GM23338 (cell line): ENCODE data around the gene KCNA3. TPM values are rescaled to one million over a fixed set of nuclear protein-coding genes. Genes with fewer than 3 reads are reported as not detected.

Source experiments
- ATAC-seq: fragments of 200-7000 bp; cut with Tn5 transposase; 3 replicates; pipeline ENCODE4 v1.9.1; 2020
- DNase-seq: peaks from one replicate; pipeline ENCODE4 v3.0.0-alpha.2; 2015; ENCODE audit warnings: low spot score
- H2AFZ ChIP-seq: fragments of 200-600 bp; sonication (generic); 2 replicates; pipeline ENCODE4 v1.8.0; 2016; ENCODE audit warnings: antibody characterized with exemption, mild to moderate bottlenecking, moderate library complexity
- H3F3A ChIP-seq: fragments of 200-600 bp; sonication (generic); replicated peaks from 2 replicates; pipeline ENCODE4 v1.8.0; 2017; ENCODE audit warnings: antibody characterized with exemption, mixed run types, low read depth
- H3K27ac ChIP-seq: fragments of 200-600 bp; sonication (generic); 2 replicates; pipeline ENCODE4 v1.6.1; 2016; ENCODE audit warnings: low read depth
- H3K27me3 ChIP-seq: fragments of 200-600 bp; sonication (generic); 2 replicates; pipeline ENCODE4 v1.8.0; 2016; ENCODE audit warnings: mild to moderate bottlenecking, mixed run types, moderate library complexity; ENCODE audit not compliant: insufficient read depth
- H3K36me3 ChIP-seq: fragments of 200-600 bp; sonication (generic); 2 replicates; pipeline ENCODE4 v1.8.0; 2016; ENCODE audit warnings: mild to moderate bottlenecking; ENCODE audit not compliant: insufficient read depth
- H3K4me1 ChIP-seq: fragments of 200-600 bp; sonication (generic); 2 replicates; pipeline ENCODE4 v1.8.0; 2016; ENCODE audit warnings: mild to moderate bottlenecking, moderate library complexity; ENCODE audit not compliant: insufficient read depth
- H3K4me2 ChIP-seq: fragments of 200-600 bp; sonication (generic); 2 replicates; pipeline ENCODE4 v1.7.1; 2017; ENCODE audit warnings: mixed run types
- H3K4me3 ChIP-seq: fragments of 200-600 bp; sonication (generic); 2 replicates; pipeline ENCODE4 v1.6.1; 2016; ENCODE audit warnings: mixed run types
- H3K79me2 ChIP-seq: fragments of 200-600 bp; sonication (generic); replicated peaks from 2 replicates; pipeline ENCODE4 v1.8.0; 2017; ENCODE audit warnings: mild to moderate bottlenecking; ENCODE audit not compliant: insufficient read depth
- H3K9me2 ChIP-seq: fragments of 200-600 bp; sonication (generic); 2 replicates; pipeline ENCODE4 v1.8.0; 2017; ENCODE audit not compliant: insufficient read depth
- H4K20me1 ChIP-seq: fragments of 200-600 bp; sonication (generic); replicated peaks from 2 replicates; pipeline ENCODE4 v1.8.0; 2017; ENCODE audit warnings: mild to moderate bottlenecking; ENCODE audit not compliant: insufficient read depth
- H3K27ac Mint-ChIP-seq: 2 replicates; pipeline ENCODE4 v1.8.0; 2020; ENCODE audit warnings: inconsistent platforms, mild to moderate bottlenecking, moderate library complexity, mixed read lengths
- H3K27me3 Mint-ChIP-seq: 3 replicates; pipeline ENCODE4 v1.8.0; 2022; ENCODE audit warnings: low read depth, mild to moderate bottlenecking, moderate library complexity, mixed read lengths, inconsistent platforms; ENCODE audit not compliant: insufficient read depth, poor library complexity
- H3K36me3 Mint-ChIP-seq: 3 replicates; pipeline ENCODE4 v1.8.0; 2021; ENCODE audit warnings: low read depth, mild to moderate bottlenecking, inconsistent platforms, moderate library complexity, mixed read lengths
- H3K4me1 Mint-ChIP-seq: 3 replicates; pipeline ENCODE4 v1.8.0; 2020; ENCODE audit warnings: mild to moderate bottlenecking, inconsistent platforms, mixed read lengths
- H3K4me3 Mint-ChIP-seq: 3 replicates; pipeline ENCODE4 v1.8.0; 2021; ENCODE audit warnings: moderate library complexity, mild to moderate bottlenecking, inconsistent platforms, mixed read lengths
- H3K9me3 Mint-ChIP-seq: 3 replicates; pipeline ENCODE4 v1.8.0; 2020; ENCODE audit warnings: moderate library complexity, mild to moderate bottlenecking, inconsistent platforms, mixed read lengths
- CREB1 ChIP-seq: fragments of 250-450 bp; sonication (Bioruptor Pico); IDR thresholded peaks from 2 replicates; pipeline ENCODE4 v1.5.0; 2020; ENCODE audit warnings: low read depth, mild to moderate bottlenecking, moderate library complexity
- EZH2 ChIP-seq: fragments of 200-600 bp; sonication (generic); IDR thresholded peaks from one replicate; pipeline ENCODE4 v1.8.0; 2017; ENCODE audit warnings: antibody characterized with exemption, mild to moderate bottlenecking, low read depth; ENCODE audit not compliant: unreplicated experiment
- EZH2phosphoT487 ChIP-seq: fragments of 200-600 bp; sonication (generic); IDR thresholded peaks from one replicate; pipeline ENCODE4 v1.8.1; 2018; ENCODE audit warnings: antibody characterized with exemption; ENCODE audit not compliant: unreplicated experiment
- NANOG ChIP-seq: IDR thresholded peaks from 2 replicates; pipeline ENCODE4 v1.6.1; 2016; ENCODE audit warnings: antibody characterized with exemption, borderline replicate concordance
- POLR2AphosphoS5 ChIP-seq: IDR thresholded peaks from 2 replicates; pipeline ENCODE4 v1.6.1; 2016; ENCODE audit warnings: antibody characterized with exemption, low read depth
- STAT1 ChIP-seq: IDR thresholded peaks from one replicate; pipeline ENCODE4 v1.6.1; 2016; ENCODE audit warnings: antibody characterized with exemption; ENCODE audit not compliant: unreplicated experiment
- ZNF114 ChIP-seq: fragments of 250-450 bp; sonication (Bioruptor Pico); IDR thresholded peaks from 2 replicates; pipeline ENCODE4 v1.5.0; 2020; ENCODE audit warnings: mild to moderate bottlenecking, moderate library complexity
- ZNF331 ChIP-seq: fragments of 250-450 bp; sonication (Bioruptor Pico); IDR thresholded peaks from 2 replicates; pipeline ENCODE4 v1.5.0; 2020; ENCODE audit warnings: low read depth, mild to moderate bottlenecking, moderate library complexity
- polyA plus RNA-seq: library from polyadenylated mRNA; unstranded; fragments of >200 nt; fragmentation: Nextera tagmentation; extraction: Ambion mirVana; gene quantifications from 2 replicates; pipeline ENCODE4 v1.2.1, GENCODE V29; 2016
- total RNA-seq: library from RNA; depleted of rRNA; stranded (reverse); fragments of >200 nt; shearing (Covaris generic); gene quantifications from 2 replicates; pipeline ENCODE4 v1.2.3, GENCODE V29; 2014
- TF ChIP-seq, protein P1 (sequence below): IDR thresholded peaks from 2 replicates; pipeline ENCODE4 v1.6.1; 2016; ENCODE audit warnings: antibody characterized with exemption
- TF ChIP-seq, protein P2 (sequence below): fragments of 250-450 bp; sonication (Bioruptor Pico); IDR thresholded peaks from 2 replicates; pipeline ENCODE4 v1.5.0; 2020; ENCODE audit warnings: mild to moderate bottlenecking, moderate library complexity
- TF ChIP-seq, protein P3 (sequence below), 2 experiments: fragments of 200-600 bp in 1 of 2; sonication (generic) in 1 of 2; conservative IDR thresholded peaks; 2 replicates each; pipeline versions ENCODE4 v1.5.1 to v1.6.1; 2016 to 2017; ENCODE audit warnings: antibody characterized with exemption in 2 of 2, low read depth in 2 of 2, mild to moderate bottlenecking in 2 of 2, moderate library complexity in 1 of 2
- TF ChIP-seq, protein P4 (sequence below): IDR thresholded peaks from one replicate; pipeline ENCODE4 v1.6.1; 2018; ENCODE audit warnings: antibody characterized with exemption; ENCODE audit not compliant: unreplicated experiment

KCNA3 gene
- total and polyA plus RNA-seq, 2 experiments from 2014 or later = 0.32 to 4.2 TPM

DNA sequence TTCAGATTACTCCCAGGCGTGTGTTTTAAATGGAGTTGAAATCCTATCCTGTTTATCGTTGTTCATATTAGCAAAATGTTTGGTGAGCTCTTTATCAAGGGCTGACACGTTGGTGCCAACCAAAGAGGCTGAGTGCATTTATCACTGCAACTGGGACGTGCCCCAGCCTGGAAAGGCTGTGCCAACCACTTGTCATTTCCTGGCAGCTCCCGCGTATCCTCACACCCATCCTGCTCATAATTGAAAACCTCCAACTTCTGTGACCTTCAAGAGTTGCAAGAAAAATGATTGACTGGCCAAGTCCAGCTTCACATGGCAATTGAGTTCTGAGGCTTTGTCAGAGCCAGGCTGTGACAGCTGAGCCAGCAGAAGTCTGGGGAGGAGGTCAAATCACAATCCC lies 43.7 kb upstream of the KCNA3 start:
- Mint-ChIP-seq H3K27me3 (peaks cover 2% of the 10 kb centered on the region), H3K4me1 (peaks cover 5% of the 10 kb centered on the region; the same call in 2 of the 3 replicates), H3K9me3 (no peaks in the 10 kb centered on the region), H3K36me3 (no peaks in the 10 kb centered on the region), H3K27ac (no peak overlapping the region), H3K4me3 (no peak overlapping the region)
- Histone ChIP-seq H3K4me3 (no peak overlapping the region), H3K9me2 (no peaks in the 10 kb centered on the region), H3K4me2 (no peak overlapping the region), H3K4me1 (no peaks in the 10 kb centered on the region), H3K36me3 (no peaks in the 10 kb centered on the region), H3F3A (no peaks in the 10 kb centered on the region), H4K20me1 (no peaks in the 10 kb centered on the region), H3K79me2 (no peaks in the 10 kb centered on the region), H3K27me3 (no peaks in the 10 kb centered on the region), H2AFZ (no peak overlapping the region), H3K27ac (no peak overlapping the region)
- DNase-seq (no peak), ATAC-seq (no peak)
- no peak for TF ChIP-seq ZNF114
- no peak for TF ChIP-seq EZH2
- no peak for TF ChIP-seq NANOG
- TF ChIP-seq ZNF331 (CRISPR knock-in tag) = no peak
- TF ChIP-seq, protein P1, sequence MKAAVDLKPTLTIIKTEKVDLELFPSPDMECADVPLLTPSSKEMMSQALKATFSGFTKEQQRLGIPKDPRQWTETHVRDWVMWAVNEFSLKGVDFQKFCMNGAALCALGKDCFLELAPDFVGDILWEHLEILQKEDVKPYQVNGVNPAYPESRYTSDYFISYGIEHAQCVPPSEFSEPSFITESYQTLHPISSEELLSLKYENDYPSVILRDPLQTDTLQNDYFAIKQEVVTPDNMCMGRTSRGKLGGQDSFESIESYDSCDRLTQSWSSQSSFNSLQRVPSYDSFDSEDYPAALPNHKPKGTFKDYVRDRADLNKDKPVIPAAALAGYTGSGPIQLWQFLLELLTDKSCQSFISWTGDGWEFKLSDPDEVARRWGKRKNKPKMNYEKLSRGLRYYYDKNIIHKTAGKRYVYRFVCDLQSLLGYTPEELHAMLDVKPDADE = no peak
- TF ChIP-seq POLR2AphosphoS5 = no peak
- TF ChIP-seq, protein P2, sequence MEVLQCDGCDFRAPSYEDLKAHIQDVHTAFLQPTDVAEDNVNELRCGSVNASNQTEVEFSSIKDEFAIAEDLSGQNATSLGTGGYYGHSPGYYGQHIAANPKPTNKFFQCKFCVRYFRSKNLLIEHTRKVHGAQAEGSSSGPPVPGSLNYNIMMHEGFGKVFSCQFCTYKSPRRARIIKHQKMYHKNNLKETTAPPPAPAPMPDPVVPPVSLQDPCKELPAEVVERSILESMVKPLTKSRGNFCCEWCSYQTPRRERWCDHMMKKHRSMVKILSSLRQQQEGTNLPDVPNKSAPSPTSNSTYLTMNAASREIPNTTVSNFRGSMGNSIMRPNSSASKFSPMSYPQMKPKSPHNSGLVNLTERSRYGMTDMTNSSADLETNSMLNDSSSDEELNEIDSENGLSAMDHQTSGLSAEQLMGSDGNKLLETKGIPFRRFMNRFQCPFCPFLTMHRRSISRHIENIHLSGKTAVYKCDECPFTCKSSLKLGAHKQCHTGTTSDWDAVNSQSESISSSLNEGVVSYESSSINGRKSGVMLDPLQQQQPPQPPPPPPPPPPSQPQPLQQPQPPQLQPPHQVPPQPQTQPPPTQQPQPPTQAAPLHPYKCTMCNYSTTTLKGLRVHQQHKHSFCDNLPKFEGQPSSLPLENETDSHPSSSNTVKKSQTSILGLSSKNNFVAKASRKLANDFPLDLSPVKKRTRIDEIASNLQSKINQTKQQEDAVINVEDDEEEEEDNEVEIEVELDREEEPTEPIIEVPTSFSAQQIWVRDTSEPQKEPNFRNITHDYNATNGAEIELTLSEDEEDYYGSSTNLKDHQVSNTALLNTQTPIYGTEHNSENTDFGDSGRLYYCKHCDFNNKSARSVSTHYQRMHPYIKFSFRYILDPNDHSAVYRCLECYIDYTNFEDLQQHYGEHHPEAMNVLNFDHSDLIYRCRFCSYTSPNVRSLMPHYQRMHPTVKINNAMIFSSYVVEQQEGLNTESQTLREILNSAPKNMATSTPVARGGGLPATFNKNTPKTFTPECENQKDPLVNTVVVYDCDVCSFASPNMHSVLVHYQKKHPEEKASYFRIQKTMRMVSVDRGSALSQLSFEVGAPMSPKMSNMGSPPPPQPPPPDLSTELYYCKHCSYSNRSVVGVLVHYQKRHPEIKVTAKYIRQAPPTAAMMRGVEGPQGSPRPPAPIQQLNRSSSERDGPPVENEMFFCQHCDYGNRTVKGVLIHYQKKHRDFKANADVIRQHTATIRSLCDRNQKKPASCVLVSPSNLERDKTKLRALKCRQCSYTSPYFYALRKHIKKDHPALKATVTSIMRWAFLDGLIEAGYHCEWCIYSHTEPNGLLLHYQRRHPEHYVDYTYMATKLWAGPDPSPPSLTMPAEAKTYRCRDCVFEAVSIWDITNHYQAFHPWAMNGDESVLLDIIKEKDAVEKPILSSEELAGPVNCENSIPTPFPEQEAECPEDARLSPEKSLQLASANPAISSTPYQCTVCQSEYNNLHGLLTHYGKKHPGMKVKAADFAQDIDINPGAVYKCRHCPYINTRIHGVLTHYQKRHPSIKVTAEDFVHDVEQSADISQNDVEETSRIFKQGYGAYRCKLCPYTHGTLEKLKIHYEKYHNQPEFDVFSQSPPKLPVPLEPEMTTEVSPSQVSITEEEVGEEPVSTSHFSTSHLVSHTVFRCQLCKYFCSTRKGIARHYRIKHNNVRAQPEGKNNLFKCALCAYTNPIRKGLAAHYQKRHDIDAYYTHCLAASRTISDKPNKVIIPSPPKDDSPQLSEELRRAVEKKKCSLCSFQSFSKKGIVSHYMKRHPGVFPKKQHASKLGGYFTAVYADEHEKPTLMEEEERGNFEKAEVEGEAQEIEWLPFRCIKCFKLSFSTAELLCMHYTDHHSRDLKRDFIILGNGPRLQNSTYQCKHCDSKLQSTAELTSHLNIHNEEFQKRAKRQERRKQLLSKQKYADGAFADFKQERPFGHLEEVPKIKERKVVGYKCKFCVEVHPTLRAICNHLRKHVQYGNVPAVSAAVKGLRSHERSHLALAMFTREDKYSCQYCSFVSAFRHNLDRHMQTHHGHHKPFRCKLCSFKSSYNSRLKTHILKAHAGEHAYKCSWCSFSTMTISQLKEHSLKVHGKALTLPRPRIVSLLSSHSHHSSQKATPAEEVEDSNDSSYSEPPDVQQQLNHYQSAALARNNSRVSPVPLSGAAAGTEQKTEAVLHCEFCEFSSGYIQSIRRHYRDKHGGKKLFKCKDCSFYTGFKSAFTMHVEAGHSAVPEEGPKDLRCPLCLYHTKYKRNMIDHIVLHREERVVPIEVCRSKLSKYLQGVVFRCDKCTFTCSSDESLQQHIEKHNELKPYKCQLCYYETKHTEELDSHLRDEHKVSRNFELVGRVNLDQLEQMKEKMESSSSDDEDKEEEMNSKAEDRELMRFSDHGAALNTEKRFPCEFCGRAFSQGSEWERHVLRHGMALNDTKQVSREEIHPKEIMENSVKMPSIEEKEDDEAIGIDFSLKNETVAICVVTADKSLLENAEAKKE (CRISPR knock-in tag) = no peak
- TF ChIP-seq STAT1 = no peak
- no peak for TF ChIP-seq CREB1 (CRISPR knock-in tag)
- TF ChIP-seq, protein P3, sequence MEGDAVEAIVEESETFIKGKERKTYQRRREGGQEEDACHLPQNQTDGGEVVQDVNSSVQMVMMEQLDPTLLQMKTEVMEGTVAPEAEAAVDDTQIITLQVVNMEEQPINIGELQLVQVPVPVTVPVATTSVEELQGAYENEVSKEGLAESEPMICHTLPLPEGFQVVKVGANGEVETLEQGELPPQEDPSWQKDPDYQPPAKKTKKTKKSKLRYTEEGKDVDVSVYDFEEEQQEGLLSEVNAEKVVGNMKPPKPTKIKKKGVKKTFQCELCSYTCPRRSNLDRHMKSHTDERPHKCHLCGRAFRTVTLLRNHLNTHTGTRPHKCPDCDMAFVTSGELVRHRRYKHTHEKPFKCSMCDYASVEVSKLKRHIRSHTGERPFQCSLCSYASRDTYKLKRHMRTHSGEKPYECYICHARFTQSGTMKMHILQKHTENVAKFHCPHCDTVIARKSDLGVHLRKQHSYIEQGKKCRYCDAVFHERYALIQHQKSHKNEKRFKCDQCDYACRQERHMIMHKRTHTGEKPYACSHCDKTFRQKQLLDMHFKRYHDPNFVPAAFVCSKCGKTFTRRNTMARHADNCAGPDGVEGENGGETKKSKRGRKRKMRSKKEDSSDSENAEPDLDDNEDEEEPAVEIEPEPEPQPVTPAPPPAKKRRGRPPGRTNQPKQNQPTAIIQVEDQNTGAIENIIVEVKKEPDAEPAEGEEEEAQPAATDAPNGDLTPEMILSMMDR (conservative IDR thresholded peaks at IDR 0.05; ENCODE audit: low read depth in 2 of 2) = no peak
- TF ChIP-seq EZH2phosphoT487 = no peak
- TF ChIP-seq, protein P4, sequence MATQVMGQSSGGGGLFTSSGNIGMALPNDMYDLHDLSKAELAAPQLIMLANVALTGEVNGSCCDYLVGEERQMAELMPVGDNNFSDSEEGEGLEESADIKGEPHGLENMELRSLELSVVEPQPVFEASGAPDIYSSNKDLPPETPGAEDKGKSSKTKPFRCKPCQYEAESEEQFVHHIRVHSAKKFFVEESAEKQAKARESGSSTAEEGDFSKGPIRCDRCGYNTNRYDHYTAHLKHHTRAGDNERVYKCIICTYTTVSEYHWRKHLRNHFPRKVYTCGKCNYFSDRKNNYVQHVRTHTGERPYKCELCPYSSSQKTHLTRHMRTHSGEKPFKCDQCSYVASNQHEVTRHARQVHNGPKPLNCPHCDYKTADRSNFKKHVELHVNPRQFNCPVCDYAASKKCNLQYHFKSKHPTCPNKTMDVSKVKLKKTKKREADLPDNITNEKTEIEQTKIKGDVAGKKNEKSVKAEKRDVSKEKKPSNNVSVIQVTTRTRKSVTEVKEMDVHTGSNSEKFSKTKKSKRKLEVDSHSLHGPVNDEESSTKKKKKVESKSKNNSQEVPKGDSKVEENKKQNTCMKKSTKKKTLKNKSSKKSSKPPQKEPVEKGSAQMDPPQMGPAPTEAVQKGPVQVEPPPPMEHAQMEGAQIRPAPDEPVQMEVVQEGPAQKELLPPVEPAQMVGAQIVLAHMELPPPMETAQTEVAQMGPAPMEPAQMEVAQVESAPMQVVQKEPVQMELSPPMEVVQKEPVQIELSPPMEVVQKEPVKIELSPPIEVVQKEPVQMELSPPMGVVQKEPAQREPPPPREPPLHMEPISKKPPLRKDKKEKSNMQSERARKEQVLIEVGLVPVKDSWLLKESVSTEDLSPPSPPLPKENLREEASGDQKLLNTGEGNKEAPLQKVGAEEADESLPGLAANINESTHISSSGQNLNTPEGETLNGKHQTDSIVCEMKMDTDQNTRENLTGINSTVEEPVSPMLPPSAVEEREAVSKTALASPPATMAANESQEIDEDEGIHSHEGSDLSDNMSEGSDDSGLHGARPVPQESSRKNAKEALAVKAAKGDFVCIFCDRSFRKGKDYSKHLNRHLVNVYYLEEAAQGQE = no peak
